KOPT-K1 (cell line): ENCODE measurements around the gene GRM1.

Experiments used
- H3K27ac ChIP-seq: fragments of 200-600 bp; sonication (generic); 2 replicates; pipeline ENCODE4 v1.5.1; 2016; ENCODE audit warnings: antibody characterized with exemption, mild to moderate bottlenecking, low read depth, low read length; ENCODE audit not compliant: poor library complexity, severe bottlenecking
- H3K36me3 ChIP-seq: fragments of 200-600 bp; sonication (generic); 2 replicates; pipeline ENCODE4 v1.5.1; 2017; ENCODE audit warnings: antibody characterized with exemption, mild to moderate bottlenecking, low read length, moderate library complexity; ENCODE audit not compliant: insufficient read depth
- H3K9me3 ChIP-seq: fragments of 200-600 bp; sonication (generic); 2 replicates; pipeline ENCODE4 v1.5.1; 2017; ENCODE audit warnings: antibody characterized with exemption, low read length, mild to moderate bottlenecking; ENCODE audit not compliant: insufficient read depth, poor library complexity, severe bottlenecking

Gene GRM1

DNA sequence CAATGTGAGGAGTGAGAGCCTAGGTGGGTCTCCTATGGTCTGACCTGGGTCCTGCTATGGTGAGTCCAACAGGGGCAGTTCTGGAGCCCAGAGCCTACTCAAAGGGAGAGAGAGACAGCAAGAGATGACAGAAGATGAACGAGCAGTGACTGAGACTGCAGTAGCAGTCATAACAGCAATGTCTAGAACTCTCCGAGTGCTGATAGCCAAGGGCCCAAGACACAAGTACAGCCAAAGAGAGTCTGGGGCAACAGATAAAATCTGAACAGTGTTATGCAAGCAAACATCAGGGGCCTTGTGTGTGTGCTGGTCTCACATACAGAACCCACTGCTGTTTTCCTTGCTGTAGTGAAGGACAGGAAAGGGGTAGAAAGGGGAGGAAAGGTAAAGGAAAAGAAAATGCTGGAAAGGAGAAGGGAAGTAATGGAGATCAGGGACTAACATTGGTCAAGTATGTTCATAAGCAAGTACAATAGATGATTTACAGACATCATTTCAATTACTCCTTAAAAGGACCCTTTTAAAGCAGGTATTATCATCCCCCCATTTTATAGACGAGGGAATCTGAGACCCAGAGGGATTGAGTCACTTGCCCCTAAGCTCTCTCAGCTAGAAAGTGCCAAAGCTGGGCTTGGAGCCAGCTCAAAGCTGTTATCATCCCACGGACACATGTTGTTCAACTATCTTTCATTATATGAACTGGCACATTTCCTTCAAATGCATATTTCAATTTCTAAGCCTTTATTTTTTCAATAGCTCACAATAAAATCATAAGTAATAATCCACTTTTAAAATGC lies 332.5 kb downstream of the GRM1 start:
- Histone ChIP-seq H3K9me3 (no peaks in the 10 kb centered on the region), H3K36me3 (no peaks in the 10 kb centered on the region), H3K27ac (no peak overlapping the region)

DNA sequence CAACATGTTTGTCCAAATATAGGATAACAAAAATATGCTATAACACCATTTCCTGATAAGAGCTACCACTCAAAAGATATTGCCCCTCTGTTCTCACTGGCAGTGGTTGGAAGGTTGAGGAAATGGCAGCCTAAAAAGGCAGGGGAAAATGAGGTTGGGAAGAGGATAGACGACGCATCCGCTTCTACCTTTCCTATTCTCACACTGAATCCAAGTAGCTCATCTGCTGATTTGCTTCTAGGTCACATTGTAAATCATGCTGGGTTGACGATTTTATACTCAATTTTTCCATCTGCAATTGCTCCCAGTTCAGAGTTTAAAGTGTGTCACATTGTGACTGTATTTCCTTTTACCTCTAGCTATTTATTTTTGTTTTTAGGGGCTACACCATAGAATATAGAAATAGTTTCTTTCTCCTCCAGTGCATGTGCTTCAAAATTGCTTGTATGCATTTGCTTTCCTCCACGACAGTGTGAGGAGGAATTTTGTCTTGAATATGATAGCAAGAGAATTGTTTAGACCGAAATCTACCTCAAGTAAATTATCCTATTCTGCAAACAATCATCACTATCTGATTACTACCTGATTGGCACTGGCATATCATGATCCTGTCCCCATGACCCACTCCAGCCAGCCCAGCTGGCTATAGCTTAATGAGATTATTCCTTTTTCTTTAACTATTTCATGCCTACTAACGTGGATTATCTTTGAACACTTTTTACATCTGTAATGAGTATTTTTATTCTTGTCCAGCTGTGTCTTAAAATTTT lies 335.2 kb downstream of the GRM1 start:
- H3K36me3 ChIP-seq = no peaks in the 10 kb centered on the region
- no peak overlapping the region for H3K27ac ChIP-seq
- H3K9me3 ChIP-seq = no peaks in the 10 kb centered on the region

DNA sequence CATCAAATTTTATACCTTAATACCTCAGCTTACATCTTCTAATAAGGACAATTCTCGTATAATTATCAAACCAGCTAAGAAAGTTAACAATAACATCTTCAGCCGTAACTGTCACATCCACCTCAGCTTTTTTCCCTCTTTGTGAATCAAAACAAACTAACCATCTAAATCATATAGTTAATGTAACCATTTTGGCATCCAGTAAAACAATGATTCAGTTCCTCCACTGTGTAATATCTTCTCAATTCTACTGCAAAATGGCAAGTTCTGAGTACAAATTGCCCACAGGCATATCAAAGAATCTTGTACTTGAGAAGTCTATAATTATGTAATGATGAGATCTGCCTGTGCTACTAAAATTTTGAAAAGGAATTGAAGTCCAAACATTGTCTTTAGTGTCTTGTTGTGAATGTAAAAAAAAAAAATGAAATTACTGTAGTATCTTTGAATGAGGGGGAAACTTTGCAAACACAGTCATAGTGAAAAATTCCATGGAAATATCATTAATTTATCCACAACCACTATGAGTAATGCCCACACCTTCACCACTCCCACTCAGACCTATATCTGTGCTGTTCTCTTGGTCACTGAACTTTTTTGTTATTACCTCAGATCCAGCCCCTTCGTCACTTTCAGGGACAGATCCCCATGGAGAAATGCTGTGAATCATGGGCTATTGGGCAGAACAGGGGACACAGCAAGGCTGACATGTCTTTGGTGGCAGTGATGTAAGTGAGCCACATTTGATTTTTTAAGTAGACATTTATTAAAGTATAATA lies 336.1 kb downstream of the GRM1 start:
- no peak overlapping the region for H3K27ac ChIP-seq
- H3K9me3 ChIP-seq = no peaks in the 10 kb centered on the region
- no peaks in the 10 kb centered on the region for H3K36me3 ChIP-seq

DNA sequence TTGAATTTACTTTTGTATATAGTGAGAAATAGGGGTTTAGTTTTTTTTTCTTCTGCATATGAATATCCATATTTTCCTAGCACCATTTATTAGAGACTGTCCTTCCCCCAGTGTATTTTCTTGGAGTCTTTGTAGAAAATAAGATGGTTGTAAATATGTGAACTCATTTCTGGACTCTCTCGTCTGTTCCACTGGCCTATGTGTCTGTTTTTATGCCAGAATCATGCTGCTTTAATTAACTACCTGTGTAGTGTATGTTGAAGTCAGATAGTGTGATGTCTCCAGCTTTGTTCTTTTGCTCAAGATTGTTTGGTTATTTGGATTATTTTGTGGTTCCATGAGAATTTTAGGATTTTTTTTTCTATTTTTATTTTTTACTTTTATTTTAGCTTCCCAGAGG lies 338.2 kb downstream of the GRM1 start:
- Histone ChIP-seq H3K36me3 (no peaks in the 10 kb centered on the region), H3K27ac (no peak overlapping the region), H3K9me3 (no peaks in the 10 kb centered on the region)

DNA sequence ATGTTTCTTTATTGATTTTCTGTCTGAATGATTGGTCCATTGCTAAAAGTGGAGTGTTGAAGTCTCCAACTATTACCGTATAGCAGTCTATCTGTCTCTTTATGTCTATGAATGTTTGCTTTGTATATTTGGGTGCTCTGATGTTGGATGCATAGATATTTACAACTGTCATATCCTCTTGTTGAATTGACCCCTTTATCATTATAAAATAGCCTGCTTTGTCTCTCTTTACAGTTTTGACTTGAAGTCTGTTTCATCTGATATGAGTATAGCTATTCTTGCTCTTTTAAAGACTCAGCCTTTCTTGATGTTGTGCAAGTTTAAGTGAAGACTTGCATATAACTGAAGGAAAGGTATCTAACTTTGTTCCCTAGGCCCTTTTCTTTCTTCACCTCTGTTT lies 341.0 kb downstream of the GRM1 start:
- no peak overlapping the region for H3K27ac ChIP-seq
- H3K9me3 ChIP-seq = no peaks in the 10 kb centered on the region
- H3K36me3 ChIP-seq = no peaks in the 10 kb centered on the region

DNA sequence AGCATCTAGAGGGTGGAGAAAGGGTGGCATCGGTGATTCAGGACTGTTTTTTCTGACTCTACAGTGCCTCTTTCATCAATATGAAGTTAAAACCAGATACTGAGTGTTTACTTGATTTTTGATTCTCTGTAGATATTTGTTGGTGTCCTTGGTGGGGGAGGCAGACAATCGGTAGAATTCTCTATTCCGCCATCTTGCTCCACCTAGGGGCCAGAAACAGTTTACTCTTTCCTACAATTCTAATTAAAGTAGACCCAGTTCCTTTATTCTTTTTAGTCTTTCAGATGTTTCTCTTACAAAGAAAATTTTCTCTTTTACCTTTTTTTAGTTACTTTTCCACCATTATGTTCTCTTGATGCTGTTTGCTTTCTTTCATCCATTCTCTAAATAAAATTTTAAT lies 352.6 kb downstream of the GRM1 start:
- no peaks in the 10 kb centered on the region for H3K36me3 ChIP-seq
- H3K9me3 ChIP-seq = no peaks in the 10 kb centered on the region
- no peak overlapping the region for H3K27ac ChIP-seq

DNA sequence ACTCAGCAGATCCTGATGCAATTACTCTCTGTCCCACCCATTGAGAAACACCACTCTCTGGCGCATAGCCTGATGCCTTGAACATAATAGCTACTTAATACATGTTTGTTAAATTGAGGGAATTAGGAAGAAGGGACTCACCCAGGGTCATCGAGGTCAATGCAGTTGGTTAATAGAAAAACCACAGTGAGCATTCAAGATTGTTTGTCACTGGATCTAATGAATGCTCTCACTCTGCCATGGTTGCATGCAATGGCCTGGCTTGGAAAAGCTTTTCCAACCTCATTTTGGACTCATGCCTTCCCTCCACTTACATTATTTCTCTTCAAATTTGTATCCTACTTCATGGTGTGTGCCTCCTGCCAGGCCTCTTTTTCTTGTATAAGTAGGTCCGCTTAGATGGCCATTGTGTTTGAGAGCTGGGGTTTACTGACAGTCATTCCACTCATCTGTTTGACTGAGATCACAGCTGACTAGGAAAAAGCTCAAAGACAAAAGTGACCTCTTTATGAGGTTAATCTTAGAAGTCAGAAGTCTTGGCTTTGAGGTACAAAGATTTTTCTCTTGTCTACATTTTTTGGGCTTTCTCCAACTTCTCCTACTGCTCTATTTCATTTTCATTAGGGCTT lies 360.0 kb downstream of the GRM1 start:
- H3K36me3 ChIP-seq = no peaks in the 10 kb centered on the region
- no peaks in the 10 kb centered on the region for H3K9me3 ChIP-seq
- no peak overlapping the region for H3K27ac ChIP-seq

DNA sequence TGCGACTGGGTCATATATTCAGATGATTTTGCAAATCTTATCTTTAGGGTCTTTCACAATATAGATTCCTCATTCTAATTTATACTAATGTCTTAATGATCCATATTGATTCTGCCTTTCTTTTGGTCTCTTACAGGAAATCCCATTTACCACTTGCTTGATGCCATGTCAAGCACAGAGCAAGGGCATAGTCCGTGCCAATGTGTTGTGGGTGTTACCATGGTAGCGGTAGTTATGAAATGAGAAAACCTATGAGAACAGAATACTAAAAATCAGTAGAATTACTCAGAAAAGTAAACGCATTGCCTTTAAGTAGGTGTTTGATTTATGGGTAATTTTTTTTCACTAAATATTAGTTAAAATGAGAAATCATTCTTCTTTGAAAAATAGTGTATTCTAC lies 360.9 kb downstream of the GRM1 start:
- no peaks in the 10 kb centered on the region for H3K9me3 ChIP-seq
- H3K27ac ChIP-seq = no peak overlapping the region
- no peaks in the 10 kb centered on the region for H3K36me3 ChIP-seq

DNA sequence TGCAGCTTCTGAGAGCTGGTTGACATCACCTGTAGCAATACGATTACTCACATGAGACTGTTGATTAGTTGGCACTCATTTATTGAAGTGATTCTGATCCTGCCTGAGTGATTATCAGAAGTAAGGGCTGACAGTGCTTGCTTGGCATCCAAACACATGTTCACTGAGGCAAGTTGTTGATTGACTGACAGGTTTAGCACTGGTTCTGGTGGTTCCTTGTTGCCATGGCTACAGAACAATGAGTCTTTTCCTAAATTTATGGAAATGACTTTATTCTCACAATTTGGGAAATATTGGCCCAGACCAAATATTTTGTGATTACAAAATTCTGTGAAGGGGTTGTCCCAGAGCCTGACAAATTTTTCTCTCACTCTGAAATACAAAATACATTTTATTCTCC lies 368.8 kb downstream of the GRM1 start:
- H3K36me3 ChIP-seq = no peaks in the 10 kb centered on the region
- H3K27ac ChIP-seq = no peak overlapping the region
- H3K9me3 ChIP-seq = no peaks in the 10 kb centered on the region

DNA sequence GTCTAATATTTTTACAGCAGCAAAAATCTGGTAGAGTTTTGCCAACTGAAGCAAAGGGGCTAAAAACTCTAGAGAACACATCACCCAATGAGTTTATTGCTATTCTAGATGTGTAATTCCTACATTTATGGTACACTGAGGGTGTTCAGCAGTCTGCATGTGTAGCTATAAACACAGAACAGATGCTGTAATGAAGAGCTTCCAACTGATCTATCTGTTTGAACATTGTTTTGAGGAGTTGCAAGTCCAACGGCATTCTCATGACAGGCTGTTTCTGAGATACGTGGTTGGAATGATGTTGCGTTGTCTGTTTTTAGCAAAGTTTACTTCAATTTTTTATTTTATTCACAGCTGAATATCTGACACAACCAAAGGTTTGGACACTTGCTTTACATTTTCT lies 373.6 kb downstream of the GRM1 start:
- no peaks in the 10 kb centered on the region for H3K36me3 ChIP-seq
- H3K9me3 ChIP-seq = no peaks in the 10 kb centered on the region
- no peak overlapping the region for H3K27ac ChIP-seq

DNA sequence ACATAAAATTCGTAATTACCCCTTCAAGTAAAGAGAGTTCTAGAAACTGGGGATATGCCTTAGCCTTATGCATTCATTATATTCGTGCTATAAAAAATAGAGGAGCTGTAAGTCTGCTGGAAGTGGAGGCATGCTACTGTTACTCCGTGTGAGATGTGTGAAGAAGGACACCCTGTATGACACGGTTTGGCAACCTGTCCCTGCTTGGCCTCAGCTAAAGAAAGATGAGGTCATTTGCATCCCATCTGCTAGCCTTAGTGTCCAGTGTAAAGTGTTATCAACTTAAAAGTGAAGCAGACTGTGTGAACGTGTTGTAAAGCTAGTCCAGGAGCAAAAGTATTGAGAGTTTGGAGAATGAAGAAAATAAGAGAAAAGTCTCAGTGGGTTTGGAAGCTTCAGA lies 379.7 kb downstream of the GRM1 start:
- H3K9me3 ChIP-seq = no peaks in the 10 kb centered on the region
- no peak overlapping the region for H3K27ac ChIP-seq

DNA sequence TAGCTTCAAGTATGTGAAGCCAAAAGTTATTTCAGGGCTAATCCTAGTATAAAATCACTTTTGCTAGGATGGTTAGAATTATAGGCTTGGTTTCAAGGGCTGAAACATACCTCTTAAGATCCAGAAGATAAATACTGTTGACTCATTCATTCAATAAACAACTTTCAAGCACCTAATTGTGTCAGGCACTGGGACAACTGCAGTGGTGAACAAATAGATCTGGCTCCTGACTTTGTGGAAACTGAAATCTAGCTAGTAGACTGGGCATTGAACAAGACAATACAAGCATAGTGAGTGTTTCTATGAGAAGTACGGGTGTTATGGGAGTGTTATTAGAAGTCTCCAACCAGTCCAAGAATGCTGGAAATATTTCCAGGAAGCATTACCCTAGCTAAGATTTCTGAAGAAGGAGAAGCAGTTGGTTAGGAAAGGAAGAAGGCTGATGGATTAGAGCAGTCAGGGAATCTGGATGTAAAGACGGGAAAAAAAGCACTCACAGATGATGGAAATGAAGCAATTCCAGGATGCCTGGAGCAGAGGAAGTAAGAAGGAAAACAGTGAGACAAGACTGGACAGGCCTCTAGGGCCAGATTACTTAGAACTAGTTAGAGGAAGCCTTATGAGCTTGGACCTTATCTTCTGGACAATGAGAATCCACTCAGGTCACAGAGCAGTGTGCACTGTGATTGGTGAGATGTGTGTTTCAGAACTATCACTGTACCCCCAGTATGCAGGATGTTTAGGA lies 382.2 kb downstream of the GRM1 start:
- Histone ChIP-seq H3K36me3 (no peaks in the 10 kb centered on the region), H3K27ac (no peak overlapping the region), H3K9me3 (no peaks in the 10 kb centered on the region)

More for the DNA sequence above, 379.7 kb downstream of the GRM1 start:
- H3K36me3 ChIP-seq = no peaks in the 10 kb centered on the region

DNA sequence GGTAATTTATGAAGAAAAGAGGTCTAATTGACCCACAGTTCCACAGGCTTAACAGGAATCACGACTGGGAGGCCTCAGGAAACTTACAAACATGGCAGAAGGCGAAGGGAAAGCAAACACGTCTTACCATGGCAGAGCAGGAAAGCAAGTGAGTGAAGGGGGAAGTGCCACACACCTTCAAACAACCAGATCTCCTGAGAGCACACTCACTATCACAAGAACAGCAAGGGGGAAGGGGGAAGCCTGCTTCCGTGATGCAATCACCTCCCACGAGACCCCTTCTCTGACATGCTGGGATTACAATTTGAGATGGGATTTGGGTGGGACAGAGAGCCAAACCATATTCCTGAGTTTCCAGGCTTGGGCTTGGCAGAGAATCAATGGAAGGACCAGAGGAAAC lies 390.7 kb downstream of the GRM1 start:
- no peak overlapping the region for H3K27ac ChIP-seq
- H3K9me3 ChIP-seq = no peaks in the 10 kb centered on the region
- no peaks in the 10 kb centered on the region for H3K36me3 ChIP-seq

DNA sequence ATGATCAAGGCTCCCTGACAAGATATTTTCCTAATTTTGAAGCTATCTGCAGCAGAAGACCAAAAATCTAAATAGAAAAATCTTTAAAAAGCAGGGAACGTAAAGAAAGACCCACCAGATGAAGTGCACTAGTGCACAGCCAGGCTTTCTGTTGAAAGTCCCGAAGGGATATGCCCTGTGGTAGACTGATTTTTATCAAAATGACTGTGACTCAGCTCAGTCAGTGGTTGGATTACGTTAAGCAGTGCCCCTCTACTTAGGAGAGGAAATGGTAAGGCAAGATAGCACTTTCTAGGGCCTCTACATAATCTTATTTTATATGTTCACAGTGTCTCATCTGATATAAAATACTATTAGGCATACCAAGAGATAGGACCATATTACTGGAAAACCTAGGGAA lies 391.4 kb downstream of the GRM1 start:
- Histone ChIP-seq H3K9me3 (no peaks in the 10 kb centered on the region), H3K27ac (no peak overlapping the region), H3K36me3 (no peaks in the 10 kb centered on the region)
